Activated naive CD8-positive, alpha-beta T cell treated with anti-CD3 and anti-CD28 coated beads, Interleukin-2, amount 50 U/mL, for 24 hours (primary cell): Measurements from ENCODE around the gene ULK4.
"Not testable (repeated sequence)": the region's sequence is repeated elsewhere in the genome, so short reads cannot be mapped to it uniquely, and the experiment has no call there.

ENCODE experiments used
- ATAC-seq: fragments of 150-1000 bp; cut with Tn5 transposase; one replicate; pipeline ENCODE4 v1.10.0; 2021
- DNase-seq: peaks from one replicate; pipeline ENCODE4 v3.0.0; 2021
- H3K27ac Mint-ChIP-seq: one replicate; pipeline ENCODE4 v1.8.0; 2021; ENCODE audit warnings: mild to moderate bottlenecking, mixed read lengths
- H3K27me3 Mint-ChIP-seq: one replicate; pipeline ENCODE4 v1.8.0; 2021; ENCODE audit warnings: mixed read lengths
- H3K36me3 Mint-ChIP-seq: one replicate; pipeline ENCODE4 v1.8.0; 2021; ENCODE audit warnings: low read depth, mixed read lengths
- H3K4me1 Mint-ChIP-seq: one replicate; pipeline ENCODE4 v1.8.0; 2021; ENCODE audit warnings: mixed read lengths
- H3K4me3 Mint-ChIP-seq: one replicate; pipeline ENCODE4 v1.8.0; 2021; ENCODE audit warnings: mild to moderate bottlenecking, moderate library complexity, mixed read lengths
- H3K9me3 Mint-ChIP-seq: one replicate; pipeline ENCODE4 v1.8.0; 2021; ENCODE audit warnings: mixed read lengths

The ULK4 gene

GRCh38 chr3:41920406-41920965, 41.4 kb downstream of the ULK4 start:
- no peak overlapping the region for H3K27ac Mint-ChIP-seq
- no peaks in the 10 kb centered on the region for H3K27me3 Mint-ChIP-seq
- DNase-seq (no peak), ATAC-seq (no peak)
- no peak overlapping the region for H3K4me3 Mint-ChIP-seq
- no peaks in the 10 kb centered on the region for H3K9me3 Mint-ChIP-seq
- no peaks in the 10 kb centered on the region for H3K4me1 Mint-ChIP-seq
- H3K36me3 Mint-ChIP-seq = peaks cover 5% of the 10 kb centered on the region

- DNase-seq (no peak), ATAC-seq (no peak)
- H3K4me3 Mint-ChIP-seq = no peak overlapping the region
- H3K4me1 Mint-ChIP-seq = no peaks in the 10 kb centered on the region
- no peaks in the 10 kb centered on the region for H3K9me3 Mint-ChIP-seq
- no peak overlapping the region for H3K27ac Mint-ChIP-seq
- peaks cover 7% of the 10 kb centered on the region for H3K36me3 Mint-ChIP-seq
- H3K27me3 Mint-ChIP-seq = no peaks in the 10 kb centered on the region
These were observed 46.5 kb downstream of the ULK4 start for GRCh38 chr3:41915353-41915752.

- no peak for DNase-seq
- H3K4me1 Mint-ChIP-seq = peaks cover 3% of the 10 kb centered on the region
- no peaks in the 10 kb centered on the region for H3K9me3 Mint-ChIP-seq
- no peaks in the 10 kb centered on the region for H3K27me3 Mint-ChIP-seq
- no peak overlapping the region for H3K27ac Mint-ChIP-seq
- H3K36me3 Mint-ChIP-seq = peaks cover 4% of the 10 kb centered on the region
- no peak for ATAC-seq
- no peak overlapping the region for H3K4me3 Mint-ChIP-seq
These were observed 49.6 kb downstream of the ULK4 start for GRCh38 chr3:41912280-41912679.

GRCh38 chr3:41907330-41908073, 54.4 kb downstream of the ULK4 start:
- H3K27ac Mint-ChIP-seq = no peak overlapping the region
- no peaks in the 10 kb centered on the region for H3K27me3 Mint-ChIP-seq
- no peak for ATAC-seq
- H3K36me3 Mint-ChIP-seq = peaks cover 6% of the 10 kb centered on the region
- no peaks in the 10 kb centered on the region for H3K9me3 Mint-ChIP-seq
- no peak for DNase-seq
- peaks cover 3% of the 10 kb centered on the region for H3K4me1 Mint-ChIP-seq
- no peak overlapping the region for H3K4me3 Mint-ChIP-seq

GRCh38 chr3:41900265-41900664, 61.6 kb downstream of the ULK4 start:
- no peak overlapping the region for H3K4me3 Mint-ChIP-seq
- H3K36me3 Mint-ChIP-seq = peaks cover 11% of the 10 kb centered on the region
- ATAC-seq = no peak
- no peak overlapping the region for H3K27ac Mint-ChIP-seq
- no peaks in the 10 kb centered on the region for H3K9me3 Mint-ChIP-seq
- no peaks in the 10 kb centered on the region for H3K27me3 Mint-ChIP-seq
- DNase-seq = no peak
- no peaks in the 10 kb centered on the region for H3K4me1 Mint-ChIP-seq

- H3K9me3 Mint-ChIP-seq = no peaks in the 10 kb centered on the region
- H3K4me3 Mint-ChIP-seq = no peak overlapping the region
- DNase-seq (no peak), ATAC-seq (no peak)
- H3K27me3 Mint-ChIP-seq = no peaks in the 10 kb centered on the region
- H3K27ac Mint-ChIP-seq = no peak overlapping the region
- H3K4me1 Mint-ChIP-seq = no peaks in the 10 kb centered on the region
- peaks cover 11% of the 10 kb centered on the region for H3K36me3 Mint-ChIP-seq
These were observed 63.3 kb downstream of the ULK4 start for GRCh38 chr3:41898631-41899030.

- H3K4me3 Mint-ChIP-seq = no peak overlapping the region
- H3K27me3 Mint-ChIP-seq = no peaks in the 10 kb centered on the region
- peaks cover 21% of the 10 kb centered on the region for H3K36me3 Mint-ChIP-seq
- DNase-seq = no peak
- H3K4me1 Mint-ChIP-seq = no peaks in the 10 kb centered on the region
- no peak for ATAC-seq
- no peak overlapping the region for H3K27ac Mint-ChIP-seq
- peaks cover 8% of the 10 kb centered on the region for H3K9me3 Mint-ChIP-seq
These were observed 67.9 kb downstream of the ULK4 start for GRCh38 chr3:41893977-41894376.

- H3K9me3 Mint-ChIP-seq = peaks cover 8% of the 10 kb centered on the region
- DNase-seq (no peak), ATAC-seq (no peak)
- no peaks in the 10 kb centered on the region for H3K27me3 Mint-ChIP-seq
- H3K36me3 Mint-ChIP-seq = peaks cover 18% of the 10 kb centered on the region
- no peak overlapping the region for H3K4me3 Mint-ChIP-seq
- no peaks in the 10 kb centered on the region for H3K4me1 Mint-ChIP-seq
- H3K27ac Mint-ChIP-seq = no peak overlapping the region
These were observed 73.4 kb downstream of the ULK4 start for GRCh38 chr3:41888368-41889076.

- no peak for DNase-seq
These were observed 78.9 kb downstream of the ULK4 start for GRCh38 chr3:41882956-41883355.

GRCh38 chr3:41881233-41881821, 80.6 kb downstream of the ULK4 start:
- no peak for DNase-seq
- H3K9me3 Mint-ChIP-seq = no peaks in the 10 kb centered on the region
- no peak for ATAC-seq
- no peaks in the 10 kb centered on the region for H3K27me3 Mint-ChIP-seq
- no peak overlapping the region for H3K27ac Mint-ChIP-seq
- H3K36me3 Mint-ChIP-seq = peaks cover 1% of the 10 kb centered on the region
- H3K4me3 Mint-ChIP-seq = no peak overlapping the region
- no peaks in the 10 kb centered on the region for H3K4me1 Mint-ChIP-seq

More at GRCh38 chr3:41882956-41883355, 78.9 kb downstream of the ULK4 start:
- Mint-ChIP-seq H3K27me3 (no peaks in the 10 kb centered on the region), H3K9me3 (no peaks in the 10 kb centered on the region), H3K4me3 (no peak overlapping the region), H3K27ac (no peak overlapping the region), H3K4me1 (no peaks in the 10 kb centered on the region), H3K36me3 (peaks cover 1% of the 10 kb centered on the region)
- no peak for ATAC-seq

- Mint-ChIP-seq H3K27me3 (no peaks in the 10 kb centered on the region), H3K4me1 (no peaks in the 10 kb centered on the region), H3K9me3 (no peaks in the 10 kb centered on the region), H3K36me3 (peaks cover 1% of the 10 kb centered on the region), H3K4me3 (no peak overlapping the region), H3K27ac (no peak overlapping the region)
- ATAC-seq (no peak), DNase-seq (no peak)
These were observed 81.5 kb downstream of the ULK4 start for GRCh38 chr3:41880387-41880786.

- H3K4me3 Mint-ChIP-seq, H3K27me3 Mint-ChIP-seq: not testable (repeated sequence)
These were observed 84.2 kb downstream of the ULK4 start for GRCh38 chr3:41877741-41878140.

GRCh38 chr3:41874022-41874421, 87.9 kb downstream of the ULK4 start:
- Mint-ChIP-seq H3K27me3 (no peaks in the 10 kb centered on the region), H3K4me1 (no peaks in the 10 kb centered on the region), H3K27ac (no peak overlapping the region), H3K36me3 (peaks cover 5% of the 10 kb centered on the region), H3K9me3 (no peaks in the 10 kb centered on the region), H3K4me3 (no peak overlapping the region)
- DNase-seq = no peak
- ATAC-seq = no peak

More at GRCh38 chr3:41877741-41878140, 84.2 kb downstream of the ULK4 start:
- not testable (repeated sequence) for DNase-seq, H3K9me3 Mint-ChIP-seq, H3K27ac Mint-ChIP-seq, H3K36me3 Mint-ChIP-seq, ATAC-seq, H3K4me1 Mint-ChIP-seq

- Mint-ChIP-seq H3K27me3 (no peaks in the 10 kb centered on the region), H3K36me3 (peaks cover 5% of the 10 kb centered on the region), H3K27ac (no peak overlapping the region), H3K4me1 (no peaks in the 10 kb centered on the region), H3K9me3 (no peaks in the 10 kb centered on the region), H3K4me3 (no peak overlapping the region)
- DNase-seq (no peak), ATAC-seq (no peak)
These were observed 89.7 kb downstream of the ULK4 start for GRCh38 chr3:41872157-41872556.

- peaks cover 7% of the 10 kb centered on the region for H3K36me3 Mint-ChIP-seq
- H3K27me3 Mint-ChIP-seq = no peaks in the 10 kb centered on the region
- H3K27ac Mint-ChIP-seq = no peak overlapping the region
- no peaks in the 10 kb centered on the region for H3K9me3 Mint-ChIP-seq
- H3K4me3 Mint-ChIP-seq = no peak overlapping the region
- DNase-seq (no peak), ATAC-seq (no peak)
- no peaks in the 10 kb centered on the region for H3K4me1 Mint-ChIP-seq
These were observed 94.4 kb downstream of the ULK4 start for GRCh38 chr3:41867533-41867932.
